HG03095 (cell line): ENCODE data around the gene ANKRD13D.

ENCODE experiments used
- ATAC-seq: cut with Tn5 transposase; IDR thresholded peaks from one replicate; pipeline ENCODE4 v1.9.1; 2021; ENCODE audit warnings: moderate library complexity; ENCODE audit not compliant: unreplicated experiment

The ANKRD13D gene

DNA sequence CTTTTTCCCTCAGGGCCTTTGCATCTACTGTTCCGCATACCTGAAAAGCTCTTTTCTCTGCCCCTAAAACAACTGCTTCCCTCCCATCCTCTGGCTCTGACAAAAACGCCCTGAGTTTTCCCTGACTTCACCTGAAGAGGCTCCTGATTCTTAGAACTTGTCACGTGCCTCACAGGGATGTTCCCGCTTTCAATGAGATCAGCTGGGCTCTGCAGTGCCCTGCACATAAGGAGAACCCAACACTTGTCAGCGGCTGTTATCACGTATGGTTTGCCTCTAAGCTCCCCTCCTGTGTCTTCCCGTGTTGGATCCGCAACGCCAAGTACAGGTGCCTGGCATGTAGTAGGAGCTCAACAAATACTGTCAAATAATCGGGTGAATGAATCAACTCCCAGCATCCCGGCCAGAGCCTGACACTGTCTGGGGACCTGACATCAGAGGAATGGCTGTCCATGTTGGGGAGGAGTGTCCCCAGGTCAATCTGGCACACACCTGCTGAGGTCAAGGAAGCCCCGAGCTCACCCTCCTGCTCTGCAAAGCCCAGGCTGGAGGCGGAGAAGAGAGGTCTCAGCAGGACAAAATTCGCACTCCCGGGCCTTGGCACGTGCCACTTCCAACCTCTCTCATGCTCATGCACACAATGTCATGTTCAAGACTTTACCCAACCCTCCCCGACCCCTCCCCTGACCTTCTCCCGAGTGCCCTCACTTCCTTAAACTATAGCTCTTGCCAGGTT, 27.0 kb upstream of the ANKRD13D start:
- no peak for ATAC-seq

DNA sequence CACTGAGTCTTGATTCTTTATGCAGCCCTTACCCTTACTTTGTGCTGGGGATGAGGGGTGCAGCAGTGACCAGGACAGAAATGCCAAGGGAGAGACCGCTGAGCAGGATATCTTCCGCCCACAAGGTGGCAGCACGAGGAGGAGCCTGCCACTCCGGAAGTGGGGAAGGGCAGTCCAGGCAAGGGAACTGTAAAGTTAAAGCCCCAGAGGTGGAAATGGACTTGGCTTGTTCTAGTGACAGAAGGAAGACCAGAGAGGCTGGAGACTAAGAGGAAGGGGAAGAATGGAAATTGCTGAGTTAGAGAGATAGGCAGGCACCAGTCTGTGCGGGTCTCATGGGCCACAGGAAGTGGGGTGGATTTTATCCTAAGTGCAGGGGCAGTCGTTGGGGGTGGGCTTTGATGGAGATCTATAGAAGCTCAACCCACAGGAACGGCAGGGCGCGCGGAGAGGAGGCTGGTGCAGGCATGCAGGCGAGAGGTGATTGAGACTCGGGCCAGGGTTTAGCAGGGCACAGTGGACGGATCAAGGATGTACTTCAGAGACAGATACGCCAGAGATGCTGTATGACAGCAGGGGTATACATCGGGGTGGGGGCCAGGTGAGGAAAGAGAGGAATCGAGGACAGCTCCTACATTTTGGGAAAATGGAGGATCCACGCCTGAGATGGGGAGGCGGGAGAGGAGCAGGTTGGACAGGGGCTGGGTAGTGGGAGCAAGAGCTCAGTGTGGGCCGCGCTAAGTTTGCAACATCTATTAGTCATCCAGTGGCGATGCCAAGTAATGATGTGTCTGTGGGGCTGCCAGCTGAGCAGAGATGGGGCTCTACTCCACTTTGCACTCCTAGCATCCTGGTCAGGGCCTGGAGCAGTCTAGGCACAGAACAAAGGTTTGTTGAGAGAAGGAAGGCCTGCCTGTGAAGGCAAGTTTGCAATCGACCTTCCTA, 26.1 kb upstream of the ANKRD13D start:
- no peak for ATAC-seq

DNA sequence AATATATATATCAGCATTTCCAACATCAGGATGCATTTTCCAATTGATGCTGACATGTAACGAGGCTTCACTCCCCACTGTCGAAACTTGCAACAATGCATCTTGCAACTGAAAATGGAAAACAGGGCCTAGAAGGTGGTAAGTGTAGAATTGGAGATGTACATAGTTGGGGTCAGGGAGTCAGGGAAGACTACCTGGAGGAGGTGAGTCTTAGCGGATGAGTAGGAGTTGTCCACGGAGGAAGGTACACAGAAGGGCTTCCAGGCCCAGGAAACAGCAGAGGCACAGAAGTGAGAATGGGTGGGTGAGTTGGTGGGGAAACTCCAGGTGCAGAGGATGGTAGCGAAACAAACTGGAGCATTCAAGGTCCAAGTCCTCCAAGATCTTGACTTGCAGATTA, 24.8 kb upstream of the ANKRD13D start:
- no peak for ATAC-seq

DNA sequence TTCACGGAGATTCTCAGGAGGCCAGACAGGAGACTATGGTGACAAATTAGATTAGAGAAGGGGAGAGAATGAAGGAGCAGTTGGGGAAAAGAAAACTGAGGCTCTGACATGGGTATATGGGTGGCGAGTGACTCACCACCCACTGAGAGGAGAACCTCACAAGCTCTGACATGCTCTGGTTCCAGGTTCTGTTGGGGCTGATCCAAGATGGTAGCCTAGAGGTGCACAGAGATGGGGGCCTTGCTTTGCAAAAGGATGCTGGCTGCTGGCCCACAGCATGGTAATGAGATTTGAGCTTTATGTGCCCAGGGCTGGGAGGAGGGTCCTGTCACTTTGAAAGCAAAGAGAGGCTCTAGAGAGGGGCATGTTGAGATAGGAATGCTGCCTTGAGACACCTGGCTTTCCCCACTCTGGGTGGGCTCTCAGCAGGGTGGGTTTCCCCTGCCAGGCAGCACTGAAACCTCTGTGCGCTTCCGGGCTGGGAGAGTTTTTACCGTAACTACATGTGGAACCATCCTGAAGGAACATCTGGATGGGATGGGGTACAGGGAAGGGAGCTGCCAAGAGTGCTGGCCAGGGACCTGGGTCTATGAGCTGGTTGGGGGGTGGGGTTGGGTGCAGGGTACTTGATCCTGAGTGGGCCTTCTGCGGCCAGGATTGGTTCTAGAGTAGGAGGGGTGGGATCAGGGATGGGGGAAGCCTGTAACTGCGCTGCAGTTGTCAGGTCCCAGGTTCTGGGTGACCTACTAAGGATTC, 24.0 kb upstream of the ANKRD13D start:
- no peak for ATAC-seq

DNA sequence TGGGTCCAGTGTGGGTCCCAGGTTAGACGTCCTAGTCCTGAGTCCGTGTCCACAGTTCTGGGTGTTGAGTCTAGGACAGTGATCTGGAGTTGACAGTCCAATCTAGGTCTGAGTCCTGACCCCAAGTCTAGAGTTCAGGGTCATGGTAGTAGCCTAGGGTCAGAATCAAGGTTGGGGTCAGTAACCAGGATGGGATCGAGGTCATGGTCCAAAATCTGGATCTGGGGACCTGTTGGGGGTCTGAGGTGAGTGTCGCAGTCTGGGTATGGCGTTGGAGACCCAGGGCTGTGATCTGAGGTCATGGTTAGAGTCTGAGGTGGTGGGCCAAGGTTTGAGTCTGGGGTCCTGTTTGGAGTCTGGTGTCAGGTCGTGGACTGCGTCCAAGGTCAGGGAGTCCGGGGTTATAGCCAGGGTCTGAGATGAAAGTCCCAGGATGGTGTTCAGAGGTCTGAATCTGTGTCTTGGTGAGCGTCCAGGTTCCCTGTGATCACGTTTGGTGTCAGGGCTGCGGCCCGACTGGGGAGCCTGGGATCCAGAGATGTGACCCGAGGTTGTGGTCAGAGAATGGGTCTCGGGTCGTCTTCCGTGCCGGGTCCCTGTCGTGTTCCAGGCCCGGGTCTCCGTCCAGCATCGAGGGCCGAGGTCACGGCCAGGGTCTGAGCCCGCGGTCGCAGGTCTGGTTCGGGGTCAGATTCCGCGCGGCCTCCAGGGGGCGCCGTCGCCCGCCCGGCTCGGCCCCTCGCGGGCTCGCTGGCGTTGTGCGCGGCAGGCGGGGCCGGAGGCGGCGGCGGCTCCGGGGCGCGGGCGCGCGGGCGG, 23.3 kb upstream of the ANKRD13D start:
- no peak for ATAC-seq

DNA sequence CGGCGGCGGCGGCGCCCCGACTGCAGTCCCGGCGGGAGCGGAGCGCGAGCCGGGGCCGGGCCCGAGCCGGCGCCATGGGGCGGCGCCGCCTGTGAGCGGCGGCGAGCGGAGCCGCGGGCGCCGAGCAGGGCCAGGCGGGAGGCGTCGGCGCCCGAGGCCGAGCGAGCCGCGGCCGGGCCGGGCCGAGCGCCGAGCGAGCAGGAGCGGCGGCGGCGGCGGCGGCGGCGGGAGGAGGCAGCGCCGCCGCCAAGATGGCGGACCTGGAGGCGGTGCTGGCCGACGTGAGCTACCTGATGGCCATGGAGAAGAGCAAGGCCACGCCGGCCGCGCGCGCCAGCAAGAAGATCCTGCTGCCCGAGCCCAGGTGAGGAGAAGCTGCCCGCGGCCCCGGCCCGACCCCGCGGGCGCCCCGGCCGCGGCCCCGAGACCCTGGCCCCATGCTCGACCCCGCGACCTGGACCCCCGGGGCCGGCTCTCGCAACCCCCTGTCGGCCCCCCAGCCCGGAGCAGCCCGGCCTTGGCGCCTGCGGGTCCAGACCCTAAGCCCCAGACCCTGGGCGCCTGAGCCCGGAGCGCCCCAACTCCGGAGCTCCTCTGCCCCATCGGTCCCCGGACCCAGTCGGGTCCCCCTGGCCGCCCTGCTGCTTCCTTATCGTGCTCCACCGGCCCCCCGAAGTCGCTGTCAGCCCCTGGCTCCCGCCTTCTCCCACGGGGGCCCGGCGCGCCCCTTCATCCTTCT, 22.5 kb upstream of the ANKRD13D start, which contains the start of gene GRK2:
GRK2 (plus strand) TSS at position 25 of the 739 bp plus-strand sequence; CDS start at position 252, 227 bp downstream.
- ATAC-seq = no peak

DNA sequence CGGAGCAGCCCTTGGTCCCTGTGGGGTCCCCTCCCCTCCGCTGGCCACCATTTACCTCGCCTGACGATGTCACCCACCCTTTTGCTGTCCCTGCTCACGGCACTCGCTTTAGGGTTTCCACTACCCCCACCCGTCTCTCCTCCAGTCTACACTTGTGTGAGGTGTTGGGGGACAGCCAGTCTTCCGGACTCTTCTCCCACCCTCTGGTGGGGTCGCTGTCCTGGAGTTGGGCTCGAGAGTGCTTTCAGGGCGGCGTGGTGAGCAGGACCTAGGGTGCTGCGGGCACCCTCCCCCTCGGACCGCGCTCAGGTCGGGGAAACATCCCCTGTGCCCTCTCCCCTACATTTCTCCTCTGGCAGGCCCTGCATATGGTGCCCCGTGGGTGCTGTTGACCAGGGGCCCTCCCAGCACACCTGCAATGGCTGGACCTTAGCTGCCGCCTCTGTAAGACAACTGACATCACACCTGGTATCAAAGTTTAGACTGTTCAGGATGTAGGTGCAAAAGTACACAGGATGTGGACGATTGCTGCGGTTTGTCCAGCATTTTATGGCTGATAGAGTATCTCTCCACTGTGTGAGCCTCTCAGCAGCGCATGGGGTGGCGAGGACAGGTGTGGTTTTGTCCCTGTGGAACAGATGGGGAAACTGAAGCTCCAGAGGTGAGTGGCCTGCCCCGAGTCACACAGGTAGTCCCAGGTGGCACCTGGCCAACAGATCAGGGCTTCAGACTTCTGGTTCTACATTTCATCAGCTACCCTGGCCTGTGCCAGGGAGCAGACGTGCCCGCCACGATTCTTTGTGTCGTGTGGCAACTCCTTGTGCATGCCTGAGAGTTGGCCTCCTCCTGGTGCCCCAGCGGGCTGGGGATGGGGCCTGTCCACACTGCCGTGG, 21.7 kb upstream of the ANKRD13D start:
- ATAC-seq = no peak

DNA sequence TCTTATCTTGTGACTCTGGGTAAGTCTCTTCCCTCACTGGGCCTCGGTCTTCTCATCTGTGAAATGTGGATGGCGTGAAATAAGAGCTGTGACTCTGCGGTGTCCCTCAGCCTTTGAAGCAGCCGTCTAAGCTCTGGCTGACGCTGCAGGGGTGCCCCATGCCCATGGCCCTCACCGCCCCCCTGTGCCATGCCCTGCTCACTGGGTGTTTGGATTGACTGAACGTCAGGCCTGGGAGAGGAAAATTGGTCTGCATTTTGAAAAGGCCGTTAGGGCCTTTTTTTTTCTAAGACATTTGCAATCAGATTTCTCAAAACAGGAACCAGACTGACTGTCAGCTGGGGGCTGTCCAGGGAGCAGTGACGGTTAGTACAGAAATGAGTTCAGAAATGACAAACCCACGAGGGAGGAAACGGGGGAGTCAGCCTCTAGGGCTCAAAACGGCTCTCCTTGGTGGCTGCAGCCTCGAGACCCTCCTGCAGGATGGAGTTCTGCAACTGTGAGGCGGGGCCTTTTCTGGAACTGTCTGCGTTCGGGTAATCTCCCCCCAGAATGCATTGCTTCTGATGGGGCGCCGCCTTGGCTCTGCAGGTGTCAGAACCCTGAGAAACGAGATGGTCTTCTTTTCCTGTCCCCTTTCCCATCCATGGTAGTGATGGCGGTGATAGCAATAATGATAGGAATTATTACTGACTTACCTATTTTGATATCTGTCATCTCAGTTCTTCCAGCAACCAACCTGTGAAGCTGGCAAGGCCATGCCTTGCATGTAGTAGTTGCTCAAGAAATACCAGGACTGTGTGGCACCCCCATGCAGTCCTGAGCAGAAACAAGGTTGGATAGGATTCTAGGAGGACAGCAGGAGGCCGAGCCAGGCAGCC, 20.8 kb upstream of the ANKRD13D start:
- ATAC-seq = no peak

DNA sequence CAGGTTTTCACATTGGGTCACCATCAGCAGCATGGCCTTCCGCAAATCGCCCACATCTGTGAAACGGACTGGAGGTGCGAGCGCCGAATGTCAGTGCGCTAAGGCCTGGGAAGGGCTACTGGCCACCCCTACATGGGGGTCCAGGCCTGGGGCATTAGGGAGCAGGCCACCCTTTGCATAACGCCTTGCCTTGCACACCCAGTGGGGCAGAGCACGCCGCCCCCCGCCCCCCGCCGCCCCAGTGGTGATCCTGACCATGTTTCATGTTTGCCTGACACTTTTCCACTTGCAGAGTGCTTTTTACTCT, 20.2 kb upstream of the ANKRD13D start:
- no peak for ATAC-seq

DNA sequence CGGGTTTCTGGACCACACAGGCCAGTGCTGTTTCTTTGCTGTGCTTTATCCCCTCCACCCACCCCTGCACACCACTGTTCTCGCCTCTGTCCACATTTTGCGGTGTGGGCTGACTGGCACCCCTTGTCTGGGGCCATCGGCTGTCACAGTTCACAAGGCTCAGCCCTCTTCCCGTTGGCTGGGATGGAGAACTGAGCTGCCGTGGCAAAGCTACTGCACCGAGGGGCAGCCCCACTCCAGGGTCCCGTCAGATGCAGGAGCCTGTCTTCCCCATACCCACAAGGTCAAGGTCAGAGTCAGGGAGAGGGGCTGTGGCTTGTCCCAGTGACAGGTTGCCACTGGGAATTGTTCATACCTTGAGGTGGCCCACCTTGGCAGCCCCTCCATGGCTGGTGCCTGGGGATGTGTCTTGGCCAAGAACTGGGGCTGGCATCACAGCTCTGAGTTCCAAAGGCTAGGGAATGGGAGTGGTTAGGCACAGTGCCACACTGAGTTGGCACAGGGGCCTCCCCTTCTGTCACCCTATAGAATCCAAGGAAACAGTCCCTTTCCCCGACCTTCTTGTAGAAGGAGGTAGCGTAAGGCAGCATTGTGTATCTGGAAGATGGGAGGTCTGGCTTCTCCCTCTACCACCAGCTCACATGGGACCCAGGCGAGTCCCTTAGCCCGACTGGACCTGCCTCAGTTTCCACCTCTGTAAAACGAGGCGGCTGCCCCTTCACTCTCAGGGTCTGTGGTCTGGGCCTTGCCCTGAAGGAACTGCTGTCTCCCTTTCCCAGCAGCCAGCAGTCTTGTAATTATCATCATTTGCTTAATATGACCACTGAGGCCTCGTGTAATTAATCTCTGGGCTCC, 19.5 kb upstream of the ANKRD13D start:
- no peak for ATAC-seq

DNA sequence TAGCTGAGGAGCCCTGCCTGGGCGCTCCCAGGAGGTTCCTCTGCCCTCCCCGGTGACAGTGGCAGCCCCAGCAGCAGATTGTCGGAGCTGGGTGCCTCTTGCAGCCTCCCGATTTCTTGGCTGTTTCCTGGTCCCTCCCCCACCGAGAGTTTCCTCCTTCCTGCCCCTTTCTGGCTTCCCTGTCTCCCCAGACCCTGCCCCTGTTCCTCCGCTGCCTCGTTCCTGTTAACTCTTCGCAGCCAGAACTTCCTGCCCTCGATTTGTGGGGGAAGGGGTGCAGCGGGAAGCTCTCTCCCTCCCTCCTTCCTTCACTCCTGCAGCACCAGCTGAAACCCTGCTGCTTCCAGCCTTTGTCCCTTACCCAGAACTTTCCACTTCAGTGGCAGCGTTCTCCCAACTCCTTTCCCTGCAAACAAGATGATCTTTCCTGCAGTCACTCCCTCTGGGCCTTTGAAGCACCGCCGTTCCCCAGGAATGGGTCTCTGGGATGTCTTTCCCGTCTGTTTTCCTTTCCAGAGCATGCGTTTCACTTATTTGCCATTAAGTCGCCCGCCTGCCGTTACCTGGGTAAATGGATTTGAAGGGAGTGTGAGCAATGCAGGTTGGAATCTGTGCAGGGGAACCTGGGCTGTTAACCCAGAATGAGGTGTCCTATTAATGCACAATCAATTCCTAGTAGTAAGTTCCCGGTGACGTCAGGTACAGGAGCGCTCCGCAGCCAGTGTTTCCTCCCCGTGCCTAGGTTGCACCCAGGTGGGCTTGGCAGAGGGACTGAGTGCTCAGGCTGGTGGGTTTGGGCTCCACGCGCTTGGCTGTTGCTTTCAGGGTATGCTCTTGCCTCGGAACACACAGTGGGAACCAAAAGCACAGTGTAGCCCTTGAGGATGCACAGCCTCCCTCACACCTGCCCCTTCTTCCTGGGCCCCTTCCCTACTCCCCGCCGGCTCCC, 18.6 kb upstream of the ANKRD13D start:
- no peak for ATAC-seq

DNA sequence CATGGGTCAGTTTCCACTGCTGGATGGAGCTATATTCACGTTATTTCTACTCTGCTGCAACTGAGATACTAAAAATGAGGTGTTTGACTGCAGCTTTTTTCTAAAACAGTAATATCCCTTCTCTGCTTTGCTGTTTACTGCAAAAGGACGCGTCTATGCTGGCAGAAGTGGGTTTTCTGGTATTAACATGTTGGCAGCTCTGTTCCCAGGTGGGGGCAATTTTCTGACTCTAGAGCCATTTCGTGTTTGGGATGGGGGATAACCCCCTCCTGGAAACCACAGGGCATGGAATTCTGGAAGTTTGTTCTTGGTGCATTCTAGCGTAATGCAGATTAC, 17.9 kb upstream of the ANKRD13D start:
- ATAC-seq = no peak

DNA sequence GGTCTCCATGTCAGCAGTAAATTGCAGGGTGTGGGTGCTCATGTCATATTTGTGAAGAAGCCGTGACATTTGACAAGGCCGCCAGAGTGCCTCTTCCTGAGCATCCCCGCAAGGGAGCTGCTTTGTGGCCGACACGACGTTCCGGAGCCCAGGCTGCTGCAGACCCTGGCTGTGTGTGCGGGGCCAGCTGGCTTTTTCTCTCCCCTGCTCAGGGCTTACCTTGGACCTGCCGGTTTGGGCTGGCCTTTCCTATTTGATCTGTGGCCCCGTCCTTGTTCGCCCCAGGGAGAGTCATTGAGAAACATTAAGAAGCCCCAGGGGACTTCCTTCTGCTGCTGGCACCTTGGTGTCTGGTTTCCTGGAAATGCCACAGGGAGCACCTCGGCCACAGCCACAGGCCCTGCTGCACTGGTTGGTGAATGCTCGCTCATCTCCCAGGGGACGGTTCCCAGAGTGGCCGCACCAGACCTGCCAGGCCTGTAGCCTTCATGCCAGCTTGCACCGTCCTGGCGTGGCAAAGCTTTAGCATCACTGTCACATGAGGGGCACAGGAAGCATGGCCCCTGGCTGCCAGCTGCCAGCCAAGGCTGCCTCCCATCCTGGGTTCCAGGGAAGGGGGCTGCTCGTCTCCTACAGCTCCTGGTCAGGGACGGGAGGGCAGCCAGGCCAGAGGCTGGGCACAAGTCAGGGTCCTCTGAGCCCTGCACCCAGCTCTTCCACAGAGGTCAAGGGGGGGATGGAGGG, 17.4 kb upstream of the ANKRD13D start:
- ATAC-seq = no peak

DNA sequence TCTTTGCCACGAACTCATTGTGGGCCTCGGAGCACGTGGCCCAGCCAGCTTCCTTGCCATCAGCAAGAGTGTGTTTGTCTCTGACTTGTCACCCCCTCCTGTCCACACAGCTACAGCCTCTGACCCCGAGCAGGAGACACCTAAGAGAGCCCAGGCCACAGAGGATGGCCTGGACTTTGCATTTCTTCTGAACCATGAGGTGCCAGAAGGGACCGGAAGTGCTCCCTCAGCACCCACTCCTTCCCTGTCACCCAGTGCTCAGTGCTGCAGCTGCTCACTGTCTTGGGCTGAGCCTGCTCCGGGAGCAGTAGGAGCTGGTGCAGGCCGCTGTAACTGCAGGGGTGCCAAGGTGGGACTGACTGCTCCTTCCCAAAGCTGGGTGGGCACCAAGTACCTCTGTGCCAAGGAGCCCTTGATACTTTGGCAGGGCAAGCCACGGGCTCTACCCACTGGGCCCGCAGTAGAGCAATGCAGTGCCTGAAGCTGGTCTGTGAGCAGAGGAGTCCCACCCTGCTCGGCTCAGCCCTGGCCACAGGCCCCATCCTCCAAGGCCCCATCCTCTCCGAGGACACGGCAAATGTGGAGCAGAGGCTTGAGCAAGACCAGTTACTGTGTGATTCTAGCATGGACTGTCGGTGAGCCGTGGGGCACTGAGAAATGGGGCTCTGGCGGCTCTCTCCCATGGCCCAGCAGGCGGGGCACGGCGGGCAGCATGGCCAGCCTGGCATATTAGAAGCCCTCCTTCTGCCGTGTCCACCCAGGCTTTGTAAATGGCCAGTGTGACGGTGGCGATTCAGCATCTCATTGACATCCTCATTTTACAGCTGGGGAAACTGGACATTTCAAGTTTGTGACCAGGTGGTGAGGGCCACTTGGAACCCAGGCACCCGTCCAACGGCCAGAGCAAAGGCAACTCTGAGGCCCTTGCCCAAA, 16.5 kb upstream of the ANKRD13D start:
- no peak for ATAC-seq
